Sigmoid colon (tissue), 3 donors: ENCODE measurements around the gene KIR2DL4.

Experiments used
- POLR2A ChIP-seq, 2 donors: fragments of 450-650 bp; IDR thresholded peaks; one replicate each; pipeline ENCODE4 v1.6.1; 2016; ENCODE audit warnings: antibody characterized with exemption in 2 of 2, mild to moderate bottlenecking in 2 of 2, moderate library complexity in 2 of 2
- TF ChIP-seq, protein P1 (sequence below), 4 experiments: fragments of 450-650 bp in 3 of 4; fragments of 200-600 bp in 1 of 4; IDR thresholded peaks; one replicate each; pipeline ENCODE4 v1.5.1; 2016 to 2019; ENCODE audit warnings: antibody characterized with exemption in 4 of 4, mild to moderate bottlenecking in 3 of 4, moderate library complexity in 2 of 4

GRCh38 chr19:54791476-54791875 is 11.9 kb upstream of the KIR2DL4 start:
- no peak for TF ChIP-seq POLR2A (IDR thresholded peaks at IDR 0.05)
- TF ChIP-seq, protein P1, sequence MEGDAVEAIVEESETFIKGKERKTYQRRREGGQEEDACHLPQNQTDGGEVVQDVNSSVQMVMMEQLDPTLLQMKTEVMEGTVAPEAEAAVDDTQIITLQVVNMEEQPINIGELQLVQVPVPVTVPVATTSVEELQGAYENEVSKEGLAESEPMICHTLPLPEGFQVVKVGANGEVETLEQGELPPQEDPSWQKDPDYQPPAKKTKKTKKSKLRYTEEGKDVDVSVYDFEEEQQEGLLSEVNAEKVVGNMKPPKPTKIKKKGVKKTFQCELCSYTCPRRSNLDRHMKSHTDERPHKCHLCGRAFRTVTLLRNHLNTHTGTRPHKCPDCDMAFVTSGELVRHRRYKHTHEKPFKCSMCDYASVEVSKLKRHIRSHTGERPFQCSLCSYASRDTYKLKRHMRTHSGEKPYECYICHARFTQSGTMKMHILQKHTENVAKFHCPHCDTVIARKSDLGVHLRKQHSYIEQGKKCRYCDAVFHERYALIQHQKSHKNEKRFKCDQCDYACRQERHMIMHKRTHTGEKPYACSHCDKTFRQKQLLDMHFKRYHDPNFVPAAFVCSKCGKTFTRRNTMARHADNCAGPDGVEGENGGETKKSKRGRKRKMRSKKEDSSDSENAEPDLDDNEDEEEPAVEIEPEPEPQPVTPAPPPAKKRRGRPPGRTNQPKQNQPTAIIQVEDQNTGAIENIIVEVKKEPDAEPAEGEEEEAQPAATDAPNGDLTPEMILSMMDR (IDR thresholded peaks at IDR 0.05), result no peak
